GM20000 (cell line): ENCODE data around the gene MKNK1.

Source experiments
- DNase-seq: peaks from one replicate; pipeline ENCODE4 v3.0.0; 2012; ENCODE audit warnings: low spot score
- TF ChIP-seq, protein P1 (sequence below): IDR thresholded peaks from 2 replicates; pipeline ENCODE4 v1.5.1; 2012; ENCODE audit warnings: mild to moderate bottlenecking, control low read depth; ENCODE audit errors: extremely low read depth, missing control alignments

MKNK1 gene

DNA sequence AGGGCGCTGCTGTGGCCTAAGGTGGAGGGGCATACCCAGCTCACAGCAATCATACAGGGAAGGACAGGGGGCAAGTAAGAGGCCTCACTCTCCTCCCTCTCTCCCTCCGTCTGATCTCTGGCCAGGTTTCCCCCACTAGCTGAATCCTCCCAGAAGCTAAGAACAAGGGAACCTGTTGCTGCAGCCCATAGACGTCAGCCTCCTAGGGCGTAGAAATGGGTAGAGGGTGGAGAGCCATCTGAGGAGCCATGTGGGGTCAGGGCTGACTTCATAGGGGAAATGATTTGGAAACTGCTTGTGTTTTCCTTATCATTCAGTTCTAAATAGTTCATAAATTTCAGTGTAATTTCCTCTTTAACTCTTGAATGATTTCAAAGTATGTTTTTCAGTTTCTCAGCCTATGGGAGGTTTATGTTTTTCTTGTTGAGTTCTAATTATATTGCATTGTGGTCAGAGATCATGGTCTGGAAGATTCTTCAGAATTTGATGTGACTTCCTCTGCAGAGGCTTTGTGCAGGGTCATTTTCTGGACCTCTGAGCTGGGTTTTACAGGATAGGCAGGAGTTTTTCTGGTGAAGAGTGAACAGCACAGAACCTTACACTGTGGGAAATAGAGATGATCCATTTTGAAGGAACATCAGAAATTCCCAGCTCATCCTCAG lies 14.8 kb upstream of the MKNK1 start:
- no peak for DNase-seq
- TF ChIP-seq, protein P1, sequence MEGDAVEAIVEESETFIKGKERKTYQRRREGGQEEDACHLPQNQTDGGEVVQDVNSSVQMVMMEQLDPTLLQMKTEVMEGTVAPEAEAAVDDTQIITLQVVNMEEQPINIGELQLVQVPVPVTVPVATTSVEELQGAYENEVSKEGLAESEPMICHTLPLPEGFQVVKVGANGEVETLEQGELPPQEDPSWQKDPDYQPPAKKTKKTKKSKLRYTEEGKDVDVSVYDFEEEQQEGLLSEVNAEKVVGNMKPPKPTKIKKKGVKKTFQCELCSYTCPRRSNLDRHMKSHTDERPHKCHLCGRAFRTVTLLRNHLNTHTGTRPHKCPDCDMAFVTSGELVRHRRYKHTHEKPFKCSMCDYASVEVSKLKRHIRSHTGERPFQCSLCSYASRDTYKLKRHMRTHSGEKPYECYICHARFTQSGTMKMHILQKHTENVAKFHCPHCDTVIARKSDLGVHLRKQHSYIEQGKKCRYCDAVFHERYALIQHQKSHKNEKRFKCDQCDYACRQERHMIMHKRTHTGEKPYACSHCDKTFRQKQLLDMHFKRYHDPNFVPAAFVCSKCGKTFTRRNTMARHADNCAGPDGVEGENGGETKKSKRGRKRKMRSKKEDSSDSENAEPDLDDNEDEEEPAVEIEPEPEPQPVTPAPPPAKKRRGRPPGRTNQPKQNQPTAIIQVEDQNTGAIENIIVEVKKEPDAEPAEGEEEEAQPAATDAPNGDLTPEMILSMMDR = no peak

DNA sequence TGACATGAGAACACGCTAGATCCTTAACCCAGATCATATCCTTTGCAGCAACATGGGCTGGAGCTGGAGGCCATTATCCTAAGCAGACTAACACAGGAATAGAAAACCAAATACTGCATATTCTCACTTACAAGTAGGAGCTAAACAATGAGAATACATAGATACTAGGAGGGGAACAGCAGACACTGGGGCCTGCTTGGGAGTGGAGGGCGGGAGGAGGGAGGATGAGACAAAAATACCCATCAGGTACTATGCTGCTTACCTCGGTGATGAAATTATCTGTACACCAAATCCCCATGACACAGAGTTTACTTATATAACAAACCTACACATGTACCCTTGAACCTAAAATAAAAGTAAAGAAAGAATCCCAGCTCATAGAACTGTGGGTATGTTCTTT lies 13.8 kb upstream of the MKNK1 start:
- TF ChIP-seq, protein P1 = no peak

DNA sequence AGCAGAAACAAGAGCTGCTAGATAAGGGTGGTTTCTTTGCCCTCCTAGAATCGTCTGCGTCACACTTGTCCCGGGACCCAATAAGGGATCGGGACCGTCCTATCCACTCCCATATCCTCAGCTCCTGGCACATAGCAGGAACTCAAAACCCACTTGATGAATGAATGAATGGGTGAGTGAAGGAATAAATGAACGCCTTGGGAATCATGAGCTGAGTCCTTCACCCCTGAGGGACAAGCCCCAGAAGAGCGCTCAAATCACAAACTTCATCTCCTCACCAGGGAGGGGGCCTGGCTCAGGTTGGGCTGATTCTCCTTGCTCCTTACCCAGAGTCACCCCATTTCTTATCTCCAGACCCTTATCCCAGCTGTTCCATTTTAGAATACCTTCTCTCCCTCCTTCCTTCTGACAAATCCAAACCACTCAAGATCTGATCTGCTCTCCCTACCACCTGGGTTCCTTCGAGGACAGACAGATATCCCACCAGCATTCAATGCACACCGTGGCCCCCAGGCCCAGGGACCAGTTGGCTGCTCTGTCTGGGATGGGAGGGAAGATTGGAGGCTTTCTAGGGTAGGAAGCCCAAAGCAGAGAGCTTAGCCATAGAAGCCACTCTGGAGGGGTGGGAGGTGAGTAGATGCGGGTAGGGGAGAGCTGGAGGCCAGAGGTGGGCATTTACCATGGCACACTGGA lies 13.2 kb upstream of the MKNK1 start:
- TF ChIP-seq, protein P1 = no peak
- no peak for DNase-seq

More for the DNA sequence above, 13.8 kb upstream of the MKNK1 start:
- DNase-seq = no peak

DNA sequence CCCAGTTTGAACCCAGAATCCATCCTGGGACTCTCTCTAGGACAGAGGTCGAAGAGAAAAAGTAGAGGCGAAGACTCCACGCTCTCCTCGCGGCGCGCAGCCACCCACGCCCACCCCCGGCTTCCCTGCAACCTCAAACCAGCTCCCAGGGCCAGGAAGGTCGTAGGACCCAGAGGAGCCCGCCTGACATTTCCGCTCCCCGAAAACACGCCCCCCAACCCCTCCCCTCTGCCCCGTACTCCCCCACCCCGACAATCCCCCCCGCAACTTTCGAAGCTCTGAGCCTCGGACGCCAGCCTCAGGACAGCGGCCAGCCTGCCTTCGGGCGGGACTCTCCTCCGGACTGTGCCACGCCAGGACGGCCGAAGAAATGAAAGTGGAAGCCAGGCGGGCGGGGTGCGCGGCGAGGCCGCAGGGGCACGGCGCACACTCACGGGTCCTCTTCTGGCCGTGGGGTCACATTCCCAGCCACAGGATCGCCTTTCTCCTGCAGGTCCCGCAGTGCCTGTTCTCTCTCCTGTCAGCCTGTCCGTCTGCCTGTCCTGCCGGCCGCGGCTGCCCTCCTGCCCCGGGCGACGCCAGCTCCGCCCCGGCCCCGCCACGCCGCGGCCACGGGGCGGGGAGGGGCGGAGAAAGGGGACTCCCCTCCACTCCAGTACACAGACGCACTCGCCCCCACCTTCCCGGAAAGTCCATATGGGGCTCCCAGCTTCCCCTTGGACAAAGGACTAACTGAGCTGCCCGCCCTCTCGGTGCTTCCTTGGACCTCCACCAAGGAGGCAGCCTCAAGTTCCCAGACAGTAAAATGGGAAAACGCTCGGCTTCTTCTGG lies 12.4 kb upstream of the MKNK1 start, which contains the start of gene MOB3C:
Gene MOB3C (minus strand): TSS at position 535 of the 831 bp plus-strand sequence. CDS start 3,490 bp downstream, outside the sequence.
- TF ChIP-seq, protein P1 = no peak
- DNase-seq = peak; percentile 83

DNA sequence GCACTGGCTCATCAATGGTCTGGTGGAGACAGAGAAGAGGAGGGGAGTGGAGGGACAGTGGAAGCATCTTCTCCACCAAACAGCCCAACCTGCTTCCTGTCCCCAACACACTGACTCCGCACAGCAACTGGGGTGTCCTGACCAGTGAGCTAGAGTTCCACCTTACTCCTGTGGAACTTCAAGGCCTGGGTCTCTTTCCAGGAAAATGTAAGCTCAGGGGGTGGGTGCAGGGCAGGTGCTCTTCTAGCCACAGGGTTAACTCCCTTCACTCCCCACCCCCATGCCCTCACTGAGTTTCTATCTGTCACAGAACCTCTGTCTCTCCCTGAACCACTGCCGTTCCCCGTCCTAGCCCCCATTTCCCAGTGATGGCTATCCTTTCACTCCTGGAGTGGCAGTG lies 11.7 kb upstream of the MKNK1 start:
- TF ChIP-seq, protein P1 = no peak

DNA sequence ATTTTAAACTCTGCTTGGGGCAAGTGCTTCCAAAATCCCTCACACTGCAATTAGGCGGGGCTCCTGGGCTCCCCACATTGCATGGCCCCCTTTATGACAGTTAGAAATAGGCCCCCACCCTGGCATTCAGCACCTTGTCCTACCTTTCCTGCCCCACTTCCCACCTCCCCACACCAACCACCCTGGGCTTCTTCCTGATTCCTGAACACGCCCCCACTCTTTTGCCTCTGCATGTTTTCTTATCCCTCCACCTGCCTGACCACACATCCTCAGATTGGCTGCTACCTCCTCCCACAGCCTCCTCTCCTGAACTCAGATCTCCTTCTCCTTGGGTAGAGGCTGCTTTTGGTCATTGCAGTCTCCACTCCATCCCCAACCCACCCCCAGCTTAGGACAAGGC lies 11.0 kb upstream of the MKNK1 start:
- DNase-seq = no peak
- TF ChIP-seq, protein P1 = no peak

More for the DNA sequence above, 11.7 kb upstream of the MKNK1 start:
- DNase-seq = no peak

DNA sequence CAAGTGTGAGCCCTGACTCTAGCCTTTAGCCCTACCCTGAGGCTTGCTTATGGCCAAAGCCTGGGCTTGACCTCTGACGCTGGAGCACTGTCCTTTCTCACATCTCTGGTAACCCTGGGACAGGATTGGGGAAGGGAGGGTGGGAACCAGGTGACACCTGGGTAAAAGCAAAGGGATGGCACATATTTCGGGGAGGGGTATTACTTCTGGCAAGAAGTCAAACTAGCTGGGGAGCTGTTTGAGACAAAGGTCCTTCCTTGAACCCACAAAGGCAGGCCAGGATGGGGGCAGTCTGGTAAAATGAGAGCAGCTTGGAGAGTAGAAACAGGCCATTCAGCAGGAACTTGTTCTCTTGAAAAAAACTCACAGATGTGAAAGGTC lies 10.5 kb upstream of the MKNK1 start:
- TF ChIP-seq, protein P1 = no peak
- no peak for DNase-seq
